ENCODE results near the gene PAM16.

The PAM16 gene

DNA sequence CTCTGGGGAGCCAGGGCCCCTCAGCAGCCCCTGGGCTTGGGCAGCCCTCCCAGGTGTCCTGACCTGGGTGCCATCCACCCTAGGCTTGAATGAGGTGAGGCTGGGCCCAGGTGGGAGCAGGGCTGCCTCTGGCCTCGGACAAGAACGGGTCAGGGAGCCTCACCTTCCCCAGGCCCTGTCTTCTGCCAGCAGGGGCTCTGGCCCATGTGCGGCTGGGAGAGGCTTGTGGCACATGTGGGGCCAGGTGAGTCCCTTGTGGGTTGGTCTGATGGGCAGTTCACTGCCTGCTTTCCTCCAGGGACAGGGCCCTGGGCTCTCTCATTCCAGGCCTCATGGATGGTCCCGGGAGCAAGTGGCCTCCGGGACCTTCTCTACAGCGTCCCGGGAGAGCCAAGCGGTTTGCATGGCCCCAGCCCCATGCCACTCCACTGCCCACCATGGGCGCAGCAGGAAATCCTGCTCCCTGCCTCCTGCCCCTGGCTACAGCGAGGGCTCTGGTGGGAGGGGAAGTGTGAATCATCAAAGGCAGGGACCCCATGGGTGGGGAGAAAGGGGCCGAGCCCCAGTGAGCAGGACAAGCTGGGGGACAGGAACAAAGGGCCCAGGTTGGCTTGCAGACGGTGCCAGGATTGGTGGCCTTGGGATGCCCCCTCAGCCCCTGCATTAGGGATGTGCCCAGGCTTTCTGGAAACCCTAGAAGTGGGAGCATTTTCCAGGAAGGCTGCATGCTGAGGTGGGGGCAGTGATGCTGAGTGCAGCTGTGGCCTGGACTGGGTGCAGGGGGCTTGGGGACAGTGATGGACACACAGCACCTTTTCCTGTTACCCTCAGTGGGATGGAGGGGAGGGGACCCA lies 32.7 kb upstream of the PAM16 start:
- DNase-seq (ENCODE audit: low read depth, low spot score): no peak

DNA sequence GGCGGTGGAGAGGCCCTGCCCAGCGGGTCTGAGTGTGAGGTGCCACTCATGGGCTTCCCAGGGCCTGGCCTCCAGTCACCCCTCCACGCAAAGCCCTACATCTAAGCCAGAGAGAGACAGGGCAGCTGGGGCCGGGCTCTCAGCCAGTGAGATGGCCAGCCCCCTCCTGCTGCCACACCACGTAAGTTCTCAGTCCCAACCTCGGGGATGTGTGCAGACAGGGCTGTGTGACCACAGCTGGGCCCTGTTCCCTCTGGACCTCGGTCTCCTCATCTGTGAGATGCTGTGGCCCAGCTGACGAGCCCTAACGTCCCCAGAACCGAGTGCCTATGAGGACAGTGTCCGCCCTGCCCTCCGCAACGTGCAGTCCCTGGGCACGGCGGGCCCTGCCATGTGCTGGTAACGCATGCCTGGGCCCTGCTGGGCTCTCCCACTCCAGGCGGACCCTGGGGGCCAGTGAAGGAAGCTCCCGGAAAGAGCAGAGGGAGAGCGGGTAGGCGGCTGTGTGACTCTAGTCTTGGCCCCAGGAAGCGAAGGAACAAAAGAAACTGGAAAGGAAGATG lies 31.8 kb upstream of the PAM16 start:
- DNase-seq (ENCODE audit: low read depth, low spot score): no peak

DNA sequence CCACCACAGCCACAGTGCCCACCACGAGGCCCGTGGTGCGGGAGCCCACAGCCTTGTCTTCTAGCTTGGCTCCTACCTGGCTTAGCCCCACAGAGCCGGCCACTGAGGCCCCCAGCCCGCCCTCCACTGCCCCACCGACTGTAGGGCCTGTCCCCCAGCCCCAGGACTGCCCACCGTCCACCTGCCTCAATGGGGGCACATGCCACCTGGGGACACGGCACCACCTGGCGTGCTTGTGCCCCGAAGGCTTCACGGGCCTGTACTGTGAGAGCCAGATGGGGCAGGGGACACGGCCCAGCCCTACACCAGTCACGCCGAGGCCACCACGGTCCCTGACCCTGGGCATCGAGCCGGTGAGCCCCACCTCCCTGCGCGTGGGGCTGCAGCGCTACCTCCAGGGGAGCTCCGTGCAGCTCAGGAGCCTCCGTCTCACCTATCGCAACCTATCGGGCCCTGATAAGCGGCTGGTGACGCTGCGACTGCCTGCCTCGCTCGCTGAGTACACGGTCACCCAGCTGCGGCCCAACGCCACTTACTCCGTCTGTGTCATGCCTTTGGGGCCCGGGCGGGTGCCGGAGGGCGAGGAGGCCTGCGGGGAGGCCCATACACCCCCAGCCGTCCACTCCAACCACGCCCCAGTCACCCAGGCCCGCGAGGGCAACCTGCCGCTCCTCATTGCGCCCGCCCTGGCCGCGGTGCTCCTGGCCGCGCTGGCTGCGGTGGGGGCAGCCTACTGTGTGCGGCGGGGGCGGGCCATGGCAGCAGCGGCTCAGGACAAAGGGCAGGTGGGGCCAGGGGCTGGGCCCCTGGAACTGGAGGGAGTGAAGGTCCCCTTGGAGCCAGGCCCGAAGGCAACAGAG lies 31.0 kb upstream of the PAM16 start:
- no peak for DNase-seq (ENCODE audit: low read depth, low spot score)

DNA sequence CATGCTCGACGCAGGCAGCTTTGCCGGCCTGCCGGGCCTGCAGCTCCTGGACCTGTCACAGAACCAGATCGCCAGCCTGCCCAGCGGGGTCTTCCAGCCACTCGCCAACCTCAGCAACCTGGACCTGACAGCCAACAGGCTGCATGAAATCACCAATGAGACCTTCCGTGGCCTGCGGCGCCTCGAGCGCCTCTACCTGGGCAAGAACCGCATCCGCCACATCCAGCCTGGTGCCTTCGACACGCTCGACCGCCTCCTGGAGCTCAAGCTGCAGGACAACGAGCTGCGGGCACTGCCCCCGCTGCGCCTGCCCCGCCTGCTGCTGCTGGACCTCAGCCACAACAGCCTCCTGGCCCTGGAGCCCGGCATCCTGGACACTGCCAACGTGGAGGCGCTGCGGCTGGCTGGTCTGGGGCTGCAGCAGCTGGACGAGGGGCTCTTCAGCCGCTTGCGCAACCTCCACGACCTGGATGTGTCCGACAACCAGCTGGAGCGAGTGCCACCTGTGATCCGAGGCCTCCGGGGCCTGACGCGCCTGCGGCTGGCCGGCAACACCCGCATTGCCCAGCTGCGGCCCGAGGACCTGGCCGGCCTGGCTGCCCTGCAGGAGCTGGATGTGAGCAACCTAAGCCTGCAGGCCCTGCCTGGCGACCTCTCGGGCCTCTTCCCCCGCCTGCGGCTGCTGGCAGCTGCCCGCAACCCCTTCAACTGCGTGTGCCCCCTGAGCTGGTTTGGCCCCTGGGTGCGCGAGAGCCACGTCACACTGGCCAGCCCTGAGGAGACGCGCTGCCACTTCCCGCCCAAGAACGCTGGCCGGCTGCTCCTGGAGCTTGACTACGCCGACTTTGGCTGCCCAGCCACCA lies 30.2 kb upstream of the PAM16 start:
- DNase-seq (ENCODE audit: low read depth, low spot score): no peak

DNA sequence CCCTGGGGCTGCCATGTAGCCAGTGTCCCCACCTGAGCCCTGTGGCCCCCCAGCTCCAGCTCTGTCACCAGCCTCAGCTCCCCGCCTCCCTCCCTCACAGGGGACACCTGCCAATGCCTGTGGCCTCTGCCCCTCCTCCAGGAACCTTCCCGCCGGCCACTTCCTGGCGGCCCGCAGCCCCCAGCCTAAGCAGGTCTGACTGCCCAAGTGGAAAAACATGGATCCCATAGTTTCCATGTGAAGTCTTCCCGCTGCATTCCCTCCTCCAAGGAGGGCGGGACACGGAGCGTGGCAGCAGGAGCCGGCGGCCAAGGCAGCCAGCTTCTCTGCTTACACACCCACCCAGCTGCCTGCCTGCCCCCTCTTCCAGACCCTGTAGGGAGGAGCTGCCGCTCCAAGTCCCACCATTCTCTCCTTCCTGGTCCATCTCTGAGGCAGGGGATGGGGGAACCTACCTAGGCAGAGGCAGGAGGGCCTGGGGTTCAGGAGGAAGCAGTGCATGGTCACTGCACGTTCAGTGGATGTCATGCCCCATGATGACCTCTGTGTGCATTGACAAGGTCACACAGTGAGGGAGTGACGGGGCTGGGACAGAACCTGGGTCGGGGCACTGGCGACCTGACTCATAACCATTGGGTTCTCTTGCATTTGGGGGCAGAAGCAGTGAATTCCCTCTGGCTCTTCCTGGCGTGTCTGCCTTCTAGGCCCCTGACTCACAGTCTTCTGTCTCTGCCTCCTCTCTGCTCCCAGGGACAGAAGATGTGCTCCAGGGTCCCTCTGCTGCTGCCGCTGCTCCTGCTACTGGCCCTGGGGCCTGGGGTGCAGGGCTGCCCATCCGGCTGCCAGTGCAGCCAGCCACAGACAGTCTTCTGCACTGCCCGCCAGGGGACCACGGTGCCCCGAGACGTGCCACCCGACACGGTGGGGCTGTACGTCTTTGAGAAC lies 29.3 kb upstream of the PAM16 start:
- no peak for DNase-seq (ENCODE audit: low read depth, low spot score)

DNA sequence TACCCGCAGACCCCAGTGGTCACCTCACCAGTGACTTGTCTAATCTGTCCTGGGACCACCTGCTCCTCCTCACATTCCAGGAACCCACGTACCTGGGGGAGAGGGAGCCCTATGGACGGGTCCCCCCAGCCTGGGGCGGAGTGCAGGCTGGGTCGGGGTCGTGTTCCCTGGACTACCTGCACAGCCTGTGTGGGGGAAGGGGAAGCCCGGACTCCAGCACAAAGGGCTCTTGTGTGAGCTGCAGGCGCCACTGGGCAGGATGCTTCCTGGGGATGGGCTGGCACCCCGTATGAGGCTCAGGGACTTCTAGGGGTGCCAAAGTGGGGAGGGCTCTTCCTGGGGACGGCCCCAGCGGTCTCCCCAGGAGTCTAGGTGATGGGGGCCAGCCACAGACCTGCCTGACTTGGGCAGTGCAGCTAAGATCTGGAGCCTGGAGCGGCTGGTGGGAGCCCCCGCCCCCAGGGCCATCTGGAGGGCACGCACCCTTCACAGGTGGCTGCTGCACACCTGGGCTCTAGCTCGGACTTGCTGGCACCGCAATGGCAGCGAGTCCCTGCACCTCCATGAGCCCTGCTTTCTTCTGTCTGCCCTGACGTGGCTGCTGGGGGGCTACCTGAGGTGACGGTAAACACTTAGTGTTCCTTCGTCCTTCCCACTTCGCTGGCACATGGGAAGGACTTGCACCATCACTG lies 28.0 kb upstream of the PAM16 start:
- DNase-seq (ENCODE audit: low read depth, low spot score): no peak

DNA sequence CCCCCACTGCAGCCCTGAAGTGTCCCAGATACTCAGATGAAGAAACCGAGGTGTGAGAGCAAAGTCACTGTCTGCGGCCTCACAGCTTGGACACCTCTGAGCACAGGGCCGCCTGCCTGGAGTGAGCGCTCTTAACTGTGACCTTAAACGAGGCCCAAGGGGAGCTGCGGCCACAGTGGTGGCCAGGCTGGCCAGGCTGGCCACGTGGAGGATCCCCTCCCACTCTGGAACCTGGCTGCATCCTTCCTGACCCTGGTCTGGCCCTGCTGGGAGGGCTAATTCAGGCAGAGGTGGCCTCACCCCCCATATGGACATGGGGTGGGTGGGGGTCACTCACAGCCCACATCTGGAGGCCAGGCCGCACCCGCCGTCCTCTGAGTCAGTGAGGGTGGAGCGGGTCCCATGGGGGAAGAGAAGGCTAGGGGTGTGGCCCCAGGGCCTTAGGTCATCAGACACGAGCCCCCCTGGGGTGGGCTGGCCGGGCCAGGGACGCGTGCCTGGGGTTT lies 27.1 kb upstream of the PAM16 start:
- DNase-seq (ENCODE audit: low read depth, low spot score): no peak

DNA sequence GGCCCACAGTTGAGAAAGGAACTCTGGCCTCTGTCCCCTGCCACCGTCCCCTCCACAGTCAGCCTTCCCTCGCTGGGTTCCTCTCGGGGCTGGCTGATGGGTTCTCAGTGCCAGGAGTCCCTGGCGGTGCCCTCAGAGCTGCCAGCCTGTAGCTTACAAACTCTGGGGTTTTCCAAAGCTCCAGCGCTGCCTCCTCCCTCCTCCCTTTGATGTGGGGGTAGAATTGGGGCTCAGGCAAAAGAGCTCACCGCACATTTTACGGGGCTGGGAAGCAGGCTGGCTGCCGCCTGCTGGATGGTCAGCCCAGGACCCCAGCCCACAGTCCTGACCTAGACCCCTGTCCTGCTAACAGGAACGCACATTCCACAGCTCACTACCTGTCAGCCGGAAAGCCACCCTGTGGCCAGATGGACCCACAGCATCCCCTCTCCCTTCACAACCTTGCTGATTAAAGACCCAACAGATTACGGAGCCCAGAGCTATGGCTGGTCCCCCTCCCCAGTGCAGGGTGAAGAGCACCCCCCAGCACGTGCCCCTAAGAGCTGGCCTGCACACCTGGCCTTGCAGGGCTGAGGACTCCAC lies 26.5 kb upstream of the PAM16 start:
- DNase-seq (ENCODE audit: low read depth, low spot score): no peak

DNA sequence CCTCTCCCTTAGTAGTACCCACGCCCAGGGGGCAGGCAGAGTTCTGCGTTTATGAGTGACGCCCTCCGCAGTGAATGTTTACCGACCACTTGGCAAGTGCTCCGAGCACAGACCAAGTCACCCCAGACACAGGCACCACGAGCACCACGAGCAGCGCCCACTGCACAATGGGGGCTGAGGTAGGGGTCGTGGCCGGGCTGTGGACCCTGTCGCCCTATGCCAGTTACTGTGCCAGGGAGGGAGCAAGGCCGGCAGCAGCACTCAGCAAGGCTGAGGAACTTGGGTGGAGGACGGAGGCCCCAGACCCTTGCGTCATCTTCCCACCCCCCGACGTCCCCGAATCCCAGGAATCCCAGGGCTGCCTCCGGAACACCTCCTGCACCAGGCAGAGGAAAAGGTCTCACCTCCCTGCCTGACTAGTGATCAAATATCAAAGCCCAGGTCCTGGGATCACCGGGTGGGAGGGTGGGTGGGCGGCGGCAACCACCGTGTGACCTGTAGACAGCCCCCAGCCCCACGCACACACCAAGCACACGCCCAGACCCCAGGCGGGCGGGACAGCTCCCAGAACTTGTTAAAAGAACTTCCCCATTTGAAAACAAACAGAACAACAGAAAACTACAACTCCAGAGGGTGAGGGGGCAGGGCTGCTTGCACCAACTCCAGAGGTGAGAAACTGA lies 25.9 kb upstream of the PAM16 start:
- no peak for DNase-seq (ENCODE audit: low read depth, low spot score)

DNA sequence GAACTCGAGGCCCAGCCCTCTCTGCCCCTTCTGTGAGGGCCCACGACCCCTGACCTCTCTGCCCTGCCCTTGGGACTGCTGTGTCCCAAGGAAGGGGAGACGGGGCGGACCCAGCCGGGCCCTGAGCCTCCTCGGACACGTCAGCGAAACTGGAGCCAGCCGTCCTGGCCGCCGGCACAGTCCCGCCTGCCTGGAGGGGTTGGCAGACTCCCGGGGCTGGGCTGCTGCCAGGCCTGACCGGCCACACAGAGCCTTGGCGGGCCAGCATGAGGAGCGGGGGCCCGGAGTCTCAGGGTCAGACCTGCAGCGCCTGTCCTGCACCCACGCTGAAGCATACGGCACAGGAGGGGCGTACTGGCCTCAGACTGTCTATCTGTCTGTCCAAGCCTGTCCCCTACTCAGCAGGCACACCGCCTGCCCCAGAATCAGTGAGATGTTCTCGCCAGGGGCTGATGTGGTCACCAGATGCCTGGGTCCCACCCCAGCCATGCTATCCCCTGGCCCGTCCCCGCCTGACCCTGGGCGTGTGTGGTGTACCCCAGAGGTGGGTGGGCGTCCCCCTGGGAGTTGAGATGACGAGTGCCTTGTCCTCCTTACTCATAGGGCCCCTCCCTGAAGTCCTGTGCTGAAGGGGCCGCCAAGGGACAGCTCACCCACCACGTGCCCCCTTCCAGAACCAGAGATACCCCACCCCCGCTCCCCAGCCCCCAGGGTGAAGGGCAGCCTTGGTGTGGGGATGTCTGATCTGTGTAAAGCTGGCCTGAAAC lies 25.2 kb upstream of the PAM16 start:
- no peak for DNase-seq (ENCODE audit: low read depth, low spot score)

DNA sequence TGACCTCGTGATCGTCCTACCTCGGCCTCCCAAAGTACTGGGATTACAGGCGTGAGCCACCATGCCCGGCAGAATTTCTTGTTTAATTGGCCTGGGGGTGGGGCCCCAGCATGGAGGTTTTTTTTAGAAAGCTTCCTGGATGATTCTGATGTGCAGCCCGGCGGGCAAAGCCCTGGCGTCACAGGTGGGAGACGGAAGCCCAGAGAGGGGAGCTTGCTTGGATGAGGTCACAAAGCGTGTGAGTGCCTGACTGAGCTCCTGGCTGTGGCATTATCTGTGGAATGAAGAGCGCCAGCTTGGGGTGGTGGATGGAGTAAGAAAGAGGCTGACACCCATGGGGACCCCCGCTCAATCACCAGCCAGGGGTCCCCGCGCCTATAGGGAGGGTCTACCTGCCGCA lies 24.6 kb upstream of the PAM16 start:
- DNase-seq (ENCODE audit: low read depth, low spot score): no peak

DNA sequence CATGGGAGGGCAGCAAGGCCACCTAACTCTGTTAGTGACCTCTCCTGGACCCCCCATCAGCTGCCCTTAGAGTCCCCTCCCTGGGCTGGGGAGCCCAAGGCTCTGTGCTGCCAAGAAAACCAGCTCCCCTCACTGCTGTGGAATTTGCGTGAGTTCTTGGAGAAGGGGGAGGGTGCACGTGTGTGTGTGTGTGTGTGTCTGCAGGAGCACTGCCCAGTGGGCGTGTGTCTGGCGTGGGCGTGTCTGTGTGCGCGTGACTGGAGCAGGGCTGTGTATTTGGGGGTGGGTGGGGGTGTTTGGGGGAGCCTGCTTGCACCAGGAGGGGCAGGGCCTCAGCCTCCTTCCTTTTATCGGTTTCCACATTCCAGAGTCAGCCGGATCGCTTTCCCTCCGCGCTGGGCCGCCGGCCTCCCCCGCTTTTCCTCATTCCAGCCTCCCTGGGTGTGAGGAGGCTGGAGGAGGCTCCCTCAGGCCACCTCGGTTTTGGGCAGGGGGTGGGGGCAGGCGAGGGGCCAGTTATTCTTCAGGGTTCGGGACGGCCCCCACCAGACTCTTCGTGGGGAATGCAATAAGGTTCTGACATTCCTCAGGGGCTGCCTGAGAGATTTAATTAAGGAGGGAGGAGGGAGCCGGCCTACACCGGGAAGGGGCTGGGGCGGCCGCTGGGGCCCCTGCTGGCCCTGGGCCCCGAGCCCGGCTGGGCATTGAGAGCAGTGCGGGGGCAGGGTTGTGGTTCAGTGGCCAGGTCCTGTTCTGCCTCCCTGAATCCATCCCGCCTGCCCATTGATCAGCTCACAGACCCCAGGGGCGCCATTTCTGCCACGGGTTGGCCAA lies 23.0 kb upstream of the PAM16 start:
- DNase-seq (ENCODE audit: low read depth, low spot score): no peak

DNA sequence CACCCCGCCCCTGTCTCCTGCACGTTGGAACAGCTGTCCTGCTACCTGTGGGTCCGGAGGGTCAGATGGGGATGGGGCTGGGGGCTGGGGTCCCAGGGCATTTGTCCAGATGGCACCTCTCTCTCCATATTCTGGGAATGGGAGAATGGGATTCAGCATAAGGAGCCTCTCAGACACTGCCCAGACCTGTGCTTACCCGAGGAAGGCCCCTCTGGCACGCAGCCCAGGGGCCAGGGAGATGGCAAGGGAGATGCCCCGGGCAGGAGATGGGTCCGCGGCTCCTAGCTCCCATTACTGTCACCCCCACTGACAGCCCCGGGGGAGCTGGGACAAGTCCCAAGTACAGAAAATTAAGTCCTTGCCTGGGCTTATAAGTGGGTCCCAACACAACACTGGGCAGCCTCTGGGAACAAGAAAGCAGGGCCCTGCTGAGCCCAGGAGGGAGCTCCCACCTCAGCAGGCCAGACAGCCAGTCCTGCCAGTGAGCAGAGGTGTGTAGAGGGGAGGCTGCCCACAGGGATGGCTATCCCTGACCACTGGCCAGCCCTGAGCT lies 22.3 kb upstream of the PAM16 start:
- DNase-seq (ENCODE audit: low read depth, low spot score): no peak

DNA sequence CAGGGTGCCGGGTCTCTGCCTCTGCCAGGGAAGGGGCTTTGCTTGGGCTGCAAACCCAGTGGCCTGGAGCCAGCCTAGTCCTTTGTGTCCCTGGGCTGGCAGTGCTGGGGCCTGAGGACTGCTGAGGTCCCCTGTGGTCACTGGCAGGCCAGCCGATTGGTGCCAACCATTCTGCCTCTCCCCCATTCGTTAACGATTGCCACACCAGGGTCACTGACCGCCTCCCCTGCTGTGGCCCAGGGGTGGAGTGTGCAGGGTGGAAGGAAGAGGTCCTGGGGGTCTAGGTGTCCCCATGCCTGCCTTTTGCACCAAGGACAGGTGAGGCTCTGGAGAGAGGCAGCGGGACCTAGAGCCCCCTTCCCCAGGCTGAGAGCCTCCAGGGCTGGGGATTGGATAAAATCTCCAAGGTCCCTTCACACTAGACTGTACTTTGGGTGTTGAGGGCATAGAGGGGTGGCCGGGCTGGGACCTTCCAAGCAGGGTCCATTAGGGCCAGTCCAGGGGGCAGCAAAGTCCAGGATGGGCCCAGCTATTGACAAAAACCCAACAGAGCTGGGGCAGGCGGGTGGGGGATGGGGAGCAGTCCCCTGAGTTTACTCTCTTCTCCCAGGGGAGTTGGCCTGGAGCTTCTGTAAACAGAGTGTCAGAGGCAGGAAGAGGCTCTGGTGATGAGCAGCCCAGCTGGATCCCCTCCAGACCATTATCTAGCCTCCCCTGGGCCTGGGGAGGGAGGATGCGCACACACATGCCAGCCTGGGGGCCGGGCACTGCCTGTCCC lies 21.6 kb upstream of the PAM16 start:
- no peak for DNase-seq (ENCODE audit: low read depth, low spot score)

DNA sequence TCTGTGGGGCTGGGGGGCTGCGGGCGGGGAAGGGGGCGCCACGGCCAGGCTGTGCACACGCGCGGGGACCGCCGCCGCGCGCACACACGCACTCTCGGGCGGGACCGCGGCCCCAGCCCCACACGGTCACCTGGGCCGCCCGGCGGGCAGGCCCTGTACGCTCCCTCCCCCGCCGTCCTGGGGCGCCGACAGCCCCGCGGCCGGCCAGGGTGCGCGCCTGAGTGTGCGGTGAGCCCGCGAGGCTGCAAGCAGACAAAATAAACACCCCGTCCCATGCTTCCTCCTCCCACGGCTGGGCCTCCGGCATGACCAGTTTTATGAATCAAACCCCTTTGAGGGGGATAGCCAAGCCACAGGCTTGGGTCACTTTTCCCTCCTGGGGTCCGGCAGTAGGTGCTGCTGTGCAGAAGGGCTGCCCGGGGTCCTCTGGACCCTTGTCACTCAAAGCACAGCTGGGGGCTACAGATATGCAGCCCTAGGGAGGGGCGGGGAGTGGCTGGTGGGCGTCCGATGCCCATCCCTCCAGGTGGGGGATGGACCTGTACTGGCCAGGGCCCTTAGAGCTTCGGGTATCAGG lies 21.0 kb upstream of the PAM16 start:
- no peak for DNase-seq (ENCODE audit: low read depth, low spot score)
